Adrenal gland (tissue), 5 donors: ENCODE measurements around the gene OGFOD1.

ENCODE experiments used
- CTCF ChIP-seq, 6 experiments: fragments of 450-650 bp in 4 of 6; fragments of 200-600 bp in 2 of 6; sonication (generic) in 1 of 6; IDR thresholded peaks; 1 replicate in 5 of 6; 2 replicates in 1 of 6; pipeline versions ENCODE4 v1.5.1 to v1.8.0; 2016 to 2021; ENCODE audit warnings: antibody characterized with exemption in 6 of 6, mild to moderate bottlenecking in 2 of 6, moderate library complexity in 1 of 6
- POLR2A ChIP-seq, 2 donors: fragments of 450-650 bp; IDR thresholded peaks; one replicate each; pipeline ENCODE4 v1.6.1; 2017; ENCODE audit warnings: antibody characterized with exemption in 2 of 2, mild to moderate bottlenecking in 2 of 2, moderate library complexity in 1 of 2
- donor health status: DM: no; HTN: no; CAD: no.

- TF ChIP-seq POLR2A (IDR thresholded peaks at IDR 0.05) (no peak), CTCF (IDR thresholded peaks at IDR 0.05) (no peak)
Measured at GRCh38 chr16:56436258-56436657, 15.1 kb upstream of the OGFOD1 start.
